KG1 (cell line): ENCODE measurements around the gene USP12.
"Not testable (repeated sequence)": the region's sequence is repeated elsewhere in the genome, so short reads cannot be mapped to it uniquely, and the experiment has no call there.

ENCODE experiments used
- DNase-seq: peaks from one replicate; lab custom pipeline; 2025; lab: John Stamatoyannopoulos, UW

USP12 gene

GRCh38 chr13:27079421-27079958 is 92.1 kb downstream of the USP12 start:
- DNase-seq = no peak

DNA sequence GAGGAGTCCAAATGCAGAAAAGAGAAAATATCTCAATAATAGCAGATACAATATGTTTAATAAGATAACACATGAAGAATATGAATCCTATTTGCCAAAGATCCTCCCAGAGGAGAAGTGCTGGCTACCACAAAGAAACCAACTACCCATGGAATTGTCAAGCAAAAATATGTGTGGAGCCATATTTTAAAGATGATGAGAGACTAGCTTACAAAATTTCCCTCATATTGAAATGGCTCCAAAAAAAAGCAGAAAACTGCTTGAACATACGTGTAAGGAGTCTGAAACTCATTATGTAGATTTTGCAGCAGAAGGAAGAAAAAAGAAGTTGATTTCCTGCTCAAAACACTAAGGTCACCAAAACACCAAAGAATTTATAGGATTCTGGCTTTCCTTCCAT is 94.2 kb downstream of the USP12 start:
- DNase-seq = no peak

DNA sequence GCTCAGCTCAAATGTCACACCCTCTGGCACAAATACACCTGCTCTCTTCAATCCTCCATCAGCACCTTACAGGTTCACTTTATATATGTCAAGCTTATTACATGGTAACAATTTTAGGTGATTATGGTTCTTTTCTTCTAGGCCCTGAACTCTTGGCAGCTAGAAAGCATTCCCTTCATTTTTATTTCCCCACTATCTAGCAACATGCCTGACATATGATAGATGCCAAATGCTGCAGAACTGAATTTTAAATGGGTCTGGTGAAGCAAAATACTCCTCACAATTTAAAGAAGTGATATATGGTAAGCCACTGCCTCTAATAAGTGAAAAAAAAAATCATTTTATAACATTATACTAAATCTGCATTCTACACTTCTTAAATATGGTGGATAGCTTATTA is 95.2 kb downstream of the USP12 start:
- no peak for DNase-seq

- no peak for DNase-seq
These were observed 98.4 kb downstream of the USP12 start for GRCh38 chr13:27073186-27073585.

GRCh38 chr13:27066123-27066522 is 105.5 kb downstream of the USP12 start:
- DNase-seq = not testable (repeated sequence)

DNA sequence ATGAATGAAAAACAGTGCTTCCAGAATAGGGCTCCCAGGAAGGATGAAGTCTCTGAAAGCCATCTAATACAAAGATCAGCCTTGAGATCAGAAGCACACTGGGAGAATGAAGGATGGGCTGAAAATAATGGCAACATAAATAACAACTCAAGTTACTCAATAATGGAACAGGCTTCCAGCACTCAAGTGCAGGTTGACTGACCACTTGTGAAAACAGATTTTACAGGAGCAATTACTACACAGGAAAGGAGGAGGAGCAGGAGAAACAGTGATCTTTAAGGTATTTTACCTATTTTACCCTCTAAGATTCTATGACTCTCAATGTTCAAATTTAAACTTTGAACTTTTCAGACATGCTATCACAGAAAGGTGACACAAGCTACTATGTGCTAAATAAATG is 106.0 kb downstream of the USP12 start:
- no peak for DNase-seq

DNA sequence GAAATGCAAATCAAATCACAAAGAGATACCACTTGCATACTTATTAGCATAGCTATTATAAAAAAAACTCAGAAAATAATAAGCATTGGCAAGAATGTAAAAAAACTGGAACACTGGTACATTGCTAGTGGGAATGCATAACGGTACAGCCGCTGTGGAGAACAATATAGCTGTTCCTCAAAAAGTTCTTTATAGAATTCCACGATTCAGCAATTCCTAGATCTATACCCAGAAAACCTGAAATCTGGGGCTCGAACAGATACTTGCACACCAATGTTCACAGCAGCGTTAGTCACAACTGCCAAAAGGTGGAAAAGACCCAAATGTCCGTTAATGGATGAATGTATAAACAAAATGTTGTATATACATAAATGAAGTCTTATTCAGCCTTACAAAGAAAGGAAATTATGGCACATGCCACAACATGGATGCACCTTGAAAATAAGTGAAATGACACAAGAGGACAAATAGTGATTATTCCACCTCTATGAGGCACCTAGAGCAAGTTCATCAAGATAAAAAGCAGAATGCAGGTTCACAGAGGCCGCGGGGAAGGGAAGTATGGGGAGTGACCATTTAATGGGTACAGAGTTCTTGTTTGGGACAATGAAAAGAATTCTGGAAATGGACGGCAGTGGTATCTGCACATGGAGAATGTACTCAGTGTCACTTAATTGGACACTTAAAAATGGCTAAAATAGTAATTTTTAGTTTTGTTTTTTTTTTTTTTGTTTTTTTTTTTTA is 107.2 kb downstream of the USP12 start:
- DNase-seq = no peak

DNA sequence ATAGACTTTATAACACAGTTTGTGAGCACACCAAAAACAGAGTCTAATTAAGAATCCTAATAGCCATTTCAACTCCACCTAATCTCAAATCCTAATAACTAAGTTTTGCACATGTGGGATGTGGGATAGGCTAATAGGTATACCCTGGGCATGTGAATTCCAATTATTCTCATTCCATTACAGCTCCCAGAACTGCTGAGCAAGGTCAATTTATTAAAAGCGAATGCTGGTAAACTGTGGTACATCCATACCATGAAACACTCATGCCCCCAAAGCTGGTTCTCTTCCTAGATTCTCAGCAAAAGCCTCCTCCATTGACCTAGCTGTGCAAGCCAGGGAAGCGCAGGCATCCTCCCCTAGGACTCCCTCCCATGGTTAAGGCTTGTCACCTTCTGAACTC is 113.8 kb downstream of the USP12 start:
- DNase-seq = no peak

GRCh38 chr13:27055526-27055925 is 116.1 kb downstream of the USP12 start:
- no peak for DNase-seq

DNA sequence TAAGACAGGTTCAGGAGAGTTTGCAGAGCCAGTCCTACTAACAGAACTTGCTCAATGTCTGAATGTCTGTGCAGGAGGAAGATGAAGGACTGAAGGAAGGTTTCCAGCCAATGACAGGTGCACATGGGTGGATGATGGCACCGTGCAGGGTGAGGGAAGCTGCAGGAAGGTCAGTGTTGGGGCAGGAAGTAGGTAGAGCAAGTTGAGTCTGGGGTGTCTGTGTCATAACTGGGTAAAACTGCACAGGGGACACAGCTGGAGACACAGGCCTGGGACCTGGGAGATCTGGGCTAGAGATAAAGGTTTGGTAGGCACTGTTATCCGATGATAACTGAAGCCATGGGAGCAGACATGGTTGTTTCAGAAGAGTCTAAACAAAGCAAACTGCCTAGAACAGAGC is 116.9 kb downstream of the USP12 start:
- peak; percentile 23 for DNase-seq

DNA sequence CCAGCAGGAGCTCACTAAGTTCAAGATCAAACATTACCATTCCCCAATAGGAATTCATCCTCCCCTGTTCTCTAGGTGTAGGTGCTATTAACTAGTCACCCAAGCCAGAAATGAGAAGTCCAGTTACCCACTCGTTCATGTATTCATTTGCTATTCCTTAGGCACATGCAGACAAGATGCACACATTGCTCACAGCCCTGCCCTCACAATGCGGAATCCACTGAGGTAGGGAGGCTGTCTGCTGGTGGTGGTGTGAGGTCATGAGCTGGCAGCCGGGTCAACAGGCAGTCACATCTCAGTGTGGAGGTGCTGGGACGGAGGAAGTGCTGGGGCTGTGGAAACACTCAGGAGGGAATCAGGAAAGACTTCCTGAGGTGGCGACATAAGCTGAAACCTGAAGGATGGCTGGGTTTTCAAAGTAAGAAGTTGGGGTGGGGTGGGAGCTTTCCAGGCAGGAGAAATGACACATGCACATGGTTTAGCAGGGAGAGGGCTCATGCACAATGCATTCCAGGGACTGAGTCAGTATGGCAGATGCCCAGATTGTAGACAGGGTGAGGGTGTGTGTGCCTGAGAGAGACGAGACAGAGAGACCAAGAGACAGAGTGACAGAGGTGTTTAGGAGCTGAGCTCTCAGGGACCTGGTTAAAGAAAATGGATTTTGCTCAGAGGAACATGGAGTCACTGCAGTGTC is 117.6 kb downstream of the USP12 start:
- no peak for DNase-seq

DNA sequence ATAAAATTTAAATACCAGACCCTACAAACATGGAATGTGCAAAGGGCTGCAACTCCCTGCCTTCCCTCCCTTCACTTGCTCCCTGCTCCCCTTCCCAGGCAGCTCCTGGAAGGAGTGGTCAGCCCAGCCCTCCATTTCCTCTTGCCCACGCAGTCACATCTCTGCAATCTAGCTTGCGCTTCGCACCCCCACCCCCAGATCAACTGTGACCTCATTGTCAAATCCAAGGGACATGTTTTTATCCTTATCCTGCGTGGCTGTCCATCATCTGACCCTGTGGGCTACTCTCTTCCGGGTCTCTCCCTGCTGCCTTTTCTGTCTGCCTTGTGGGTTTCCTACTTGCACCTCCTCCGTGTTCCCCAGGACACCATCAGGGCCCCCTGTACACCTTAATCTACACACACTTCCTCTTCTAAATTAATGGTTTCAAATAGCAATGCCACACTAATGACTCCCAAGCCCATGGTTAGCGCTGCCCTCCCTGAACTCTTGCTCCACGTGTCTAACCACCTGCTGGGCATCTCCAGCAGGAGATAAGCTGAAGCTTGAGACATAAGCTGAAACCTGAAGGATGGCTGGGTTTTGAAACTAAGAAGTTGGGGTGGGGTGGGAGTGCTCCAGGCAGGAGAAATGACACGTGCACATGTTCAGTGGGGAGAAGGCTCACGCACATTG is 118.3 kb downstream of the USP12 start:
- DNase-seq = no peak

- no peak for DNase-seq
These were observed 118.9 kb downstream of the USP12 start for GRCh38 chr13:27052551-27053208.

DNA sequence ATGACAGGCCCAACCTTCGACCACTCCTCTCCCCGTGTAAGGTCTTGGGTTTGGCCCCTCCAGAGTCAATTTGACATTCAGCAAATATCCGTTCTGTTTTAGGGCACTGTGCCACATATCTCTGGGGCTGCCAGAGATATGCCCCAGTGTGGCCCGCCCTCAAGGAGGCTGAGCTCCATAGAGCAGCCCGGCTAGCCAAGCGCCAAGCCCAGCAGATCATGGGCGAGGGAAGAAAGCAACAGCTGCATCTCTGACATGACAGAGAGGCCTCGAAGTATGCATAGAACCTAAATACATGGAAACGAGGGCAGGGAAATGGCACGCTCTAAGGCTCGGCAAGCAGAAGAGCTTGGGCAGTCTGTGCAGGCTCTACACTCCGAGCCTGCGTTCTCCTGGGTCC is 124.5 kb downstream of the USP12 start:
- DNase-seq = no peak

GRCh38 chr13:27044837-27045570 is 126.6 kb downstream of the USP12 start:
- no peak for DNase-seq

- no peak for DNase-seq
These were observed 128.6 kb downstream of the USP12 start for GRCh38 chr13:27043013-27043412.

GRCh38 chr13:27041341-27041740 is 130.3 kb downstream of the USP12 start:
- no peak for DNase-seq

DNA sequence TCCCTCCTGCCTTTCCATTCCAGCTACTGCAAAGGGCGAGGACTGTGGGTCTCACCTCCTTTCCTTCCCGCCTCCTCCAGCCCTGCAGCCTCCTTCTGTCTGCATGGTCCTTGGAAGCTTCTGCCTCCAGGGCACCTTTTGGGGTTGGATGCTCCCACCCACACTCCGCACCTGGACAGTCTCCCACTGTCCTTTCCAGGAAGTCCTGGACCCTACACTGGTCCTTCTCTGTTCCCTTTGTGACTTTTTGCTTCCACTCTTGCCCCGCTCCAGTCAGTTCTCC is 130.8 kb downstream of the USP12 start:
- no peak for DNase-seq

DNA sequence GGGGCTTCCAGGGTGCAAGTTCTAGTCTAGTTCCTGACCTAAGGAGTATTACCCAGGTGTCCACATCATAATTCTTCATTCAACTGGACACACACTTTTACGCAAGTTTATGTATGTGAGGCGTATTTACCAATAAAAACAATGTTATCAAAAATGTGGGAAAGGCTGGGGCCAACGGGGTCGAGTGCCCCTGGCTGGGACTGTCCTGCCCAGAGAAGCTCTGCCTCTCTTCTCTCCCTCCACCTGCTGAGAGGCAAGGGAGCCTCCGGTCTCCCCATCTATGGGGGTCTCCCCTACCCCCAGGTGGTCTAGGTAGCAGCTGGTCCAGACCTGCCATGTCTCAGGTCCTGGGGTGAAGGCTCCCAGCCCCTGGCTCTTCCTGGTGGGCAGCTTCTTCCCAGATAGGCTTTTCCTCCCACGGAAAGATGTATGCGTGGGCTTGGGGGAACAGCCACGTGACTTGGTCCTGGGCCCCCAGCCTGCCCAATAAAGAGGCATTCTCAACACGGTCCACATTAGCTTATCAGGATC is 132.4 kb downstream of the USP12 start:
- no peak for DNase-seq

DNA sequence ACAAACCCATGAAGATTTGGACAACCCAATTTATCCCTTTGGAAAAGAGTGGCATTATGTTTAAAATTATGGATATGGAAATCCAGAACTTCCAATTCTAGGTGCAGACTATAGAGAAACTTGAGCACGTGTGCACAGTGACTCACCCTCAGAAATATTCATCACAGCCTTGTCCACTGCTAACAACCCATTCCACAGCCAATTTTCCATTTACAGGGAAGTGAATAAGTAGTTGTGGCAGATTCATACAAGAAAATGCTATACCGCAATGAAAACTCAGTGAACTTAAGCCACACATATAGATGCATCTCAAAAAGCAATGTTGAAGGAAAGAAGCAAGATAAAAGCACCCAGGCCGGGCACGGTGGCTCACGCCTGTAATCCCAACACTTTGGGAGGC is 133.3 kb downstream of the USP12 start:
- no peak for DNase-seq

DNA sequence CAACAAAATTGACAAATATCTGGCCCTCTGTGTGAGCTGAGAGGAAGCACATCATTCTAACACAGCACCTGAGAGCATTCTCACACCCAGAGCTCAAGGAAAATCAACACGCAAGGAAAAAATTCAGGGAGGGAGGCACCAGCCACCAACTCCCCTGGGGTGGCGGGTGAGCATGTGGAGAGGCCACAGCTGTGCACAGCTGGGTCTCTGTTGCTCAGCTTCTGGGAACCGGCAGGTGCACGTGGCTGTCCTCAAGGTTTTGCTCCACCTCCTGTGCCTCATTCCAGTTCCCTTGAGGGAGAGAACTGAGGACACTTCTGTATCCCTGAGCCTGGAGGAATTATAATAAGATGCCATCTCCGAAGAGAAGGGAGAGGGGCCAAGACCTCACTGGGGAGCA is 134.0 kb downstream of the USP12 start:
- no peak for DNase-seq

GRCh38 chr13:27037171-27037570 is 134.4 kb downstream of the USP12 start:
- DNase-seq = no peak
